Tibial nerve (tissue), 4 donors: Measurements from ENCODE around the gene SETDB2.

Experiments used
- EP300 ChIP-seq, 2 donors: sonication (generic); formaldehyde crosslinking; IDR thresholded peaks; one replicate each; pipeline ENCODE4 v1.6.1; 2017; ENCODE audit warnings: antibody characterized with exemption in 2 of 2, mild to moderate bottlenecking in 1 of 2
- POLR2A ChIP-seq, 2 donors: fragments of 450-650 bp; IDR thresholded peaks; one replicate each; pipeline ENCODE4 v1.6.1; 2017; ENCODE audit warnings: antibody characterized with exemption in 2 of 2, mild to moderate bottlenecking in 2 of 2, moderate library complexity in 2 of 2
- TF ChIP-seq, protein P1 (sequence below), 5 experiments: fragments of 200-600 bp in 3 of 5; fragments of 450-650 bp in 2 of 5; sonication (generic) in 3 of 5; IDR thresholded peaks; one replicate each; pipeline ENCODE4 v1.5.1; 2016 to 2019; ENCODE audit warnings: antibody characterized with exemption in 5 of 5, mild to moderate bottlenecking in 3 of 5, moderate library complexity in 2 of 5

DNA sequence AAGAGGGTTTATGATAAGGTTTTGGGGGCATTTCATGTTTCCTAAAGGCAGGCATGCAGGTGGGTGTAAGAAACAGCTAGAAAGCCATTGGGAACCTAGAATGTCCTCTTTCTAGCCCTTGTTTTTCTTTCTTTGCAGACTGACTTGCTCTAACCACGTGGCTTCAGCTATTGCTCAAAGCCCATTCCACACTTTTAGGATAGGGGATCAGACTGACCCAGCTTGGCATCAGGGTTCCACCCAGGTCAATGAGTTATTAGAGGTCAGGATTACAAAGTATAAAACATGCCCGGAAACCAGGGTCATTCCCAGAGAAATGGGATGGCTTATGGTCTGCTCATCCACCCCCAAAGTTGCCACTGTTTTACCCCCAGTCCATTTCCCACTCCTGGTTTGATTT, 68.5 kb downstream of the SETDB2 start:
- TF ChIP-seq, protein P1, sequence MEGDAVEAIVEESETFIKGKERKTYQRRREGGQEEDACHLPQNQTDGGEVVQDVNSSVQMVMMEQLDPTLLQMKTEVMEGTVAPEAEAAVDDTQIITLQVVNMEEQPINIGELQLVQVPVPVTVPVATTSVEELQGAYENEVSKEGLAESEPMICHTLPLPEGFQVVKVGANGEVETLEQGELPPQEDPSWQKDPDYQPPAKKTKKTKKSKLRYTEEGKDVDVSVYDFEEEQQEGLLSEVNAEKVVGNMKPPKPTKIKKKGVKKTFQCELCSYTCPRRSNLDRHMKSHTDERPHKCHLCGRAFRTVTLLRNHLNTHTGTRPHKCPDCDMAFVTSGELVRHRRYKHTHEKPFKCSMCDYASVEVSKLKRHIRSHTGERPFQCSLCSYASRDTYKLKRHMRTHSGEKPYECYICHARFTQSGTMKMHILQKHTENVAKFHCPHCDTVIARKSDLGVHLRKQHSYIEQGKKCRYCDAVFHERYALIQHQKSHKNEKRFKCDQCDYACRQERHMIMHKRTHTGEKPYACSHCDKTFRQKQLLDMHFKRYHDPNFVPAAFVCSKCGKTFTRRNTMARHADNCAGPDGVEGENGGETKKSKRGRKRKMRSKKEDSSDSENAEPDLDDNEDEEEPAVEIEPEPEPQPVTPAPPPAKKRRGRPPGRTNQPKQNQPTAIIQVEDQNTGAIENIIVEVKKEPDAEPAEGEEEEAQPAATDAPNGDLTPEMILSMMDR (IDR thresholded peaks at IDR 0.05): no peak
- TF ChIP-seq POLR2A (IDR thresholded peaks at IDR 0.05) (no peak), EP300 (IDR thresholded peaks at IDR 0.05) (no peak)
